Hematopoietic multipotent progenitor cell treated with erythropoietin and hydrocortisone succinate and interleukin-3 and kit ligand, for 17 days (in vitro differentiated cells): ENCODE data around the gene CMSS1.
"Not testable (repeated sequence)": the region's sequence is repeated elsewhere in the genome, so short reads cannot be mapped to it uniquely, and the experiment has no call there.

ENCODE experiments used
- DNase-seq: peaks from one replicate; pipeline ENCODE4 v3.0.0-alpha.2; 2015; ENCODE audit warnings: low spot score

Gene CMSS1

DNA sequence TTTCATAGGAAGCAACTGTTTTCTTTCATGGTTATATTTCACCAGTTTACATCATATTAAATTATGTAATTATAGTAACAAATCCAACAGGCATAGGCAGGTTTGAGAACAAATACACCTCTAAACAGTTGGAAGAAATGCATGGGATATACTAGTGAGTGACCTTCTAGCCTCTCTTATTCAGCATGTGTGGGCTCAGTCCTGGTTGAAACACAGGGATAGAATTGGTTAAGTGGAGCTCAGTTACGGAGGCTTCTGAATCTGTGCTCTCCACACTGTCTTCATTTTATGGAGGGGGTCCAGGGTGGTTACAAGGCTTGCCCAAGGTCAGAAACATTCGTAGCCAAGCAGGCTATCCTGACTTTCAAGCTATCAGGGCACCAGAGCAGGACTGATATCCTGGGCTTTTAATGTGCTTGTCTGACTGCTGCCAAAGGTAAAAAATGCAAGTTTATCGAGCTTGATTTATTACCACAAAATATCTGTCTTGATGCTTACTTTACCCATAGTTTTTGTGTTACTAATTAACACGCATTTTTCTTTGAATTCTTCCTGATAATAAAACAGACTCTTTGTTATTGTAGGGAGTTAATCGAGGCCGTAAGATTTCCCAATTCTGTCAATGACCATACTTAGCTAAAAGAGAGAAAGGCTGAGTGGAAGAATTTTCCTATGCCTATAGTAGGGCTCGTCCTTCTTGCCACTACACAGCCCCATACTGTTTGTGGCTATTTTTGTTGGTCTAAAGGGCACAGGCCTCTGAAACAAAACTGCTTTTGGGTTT lies 207.1 kb downstream of the CMSS1 start:
- DNase-seq, result no peak

DNA sequence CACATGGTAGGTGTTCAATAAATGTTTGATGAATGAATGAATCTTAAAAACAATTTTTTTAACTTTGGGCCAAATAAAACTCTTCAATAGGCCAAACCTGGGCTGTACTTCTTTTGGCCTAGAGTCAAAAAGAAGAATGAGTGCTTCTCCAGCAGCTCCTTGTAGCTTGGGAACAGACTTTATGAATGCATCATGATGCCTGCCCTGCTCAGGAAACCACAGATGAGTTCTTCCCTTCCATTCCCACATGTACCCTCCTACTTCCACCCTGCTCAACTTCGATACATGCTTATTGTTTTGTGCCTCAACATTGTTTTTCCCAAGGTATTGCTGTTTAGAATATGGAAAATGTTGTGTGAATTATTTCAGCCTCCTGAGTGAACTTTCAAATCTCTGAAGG lies 209.7 kb downstream of the CMSS1 start:
- DNase-seq, result no peak

GRCh38 chr3:100029052-100029451 lies 211.4 kb downstream of the CMSS1 start:
- DNase-seq, result no peak

- DNase-seq, result peak; percentile 12
Measured at GRCh38 chr3:100029689-100030088, 212.0 kb downstream of the CMSS1 start.

DNA sequence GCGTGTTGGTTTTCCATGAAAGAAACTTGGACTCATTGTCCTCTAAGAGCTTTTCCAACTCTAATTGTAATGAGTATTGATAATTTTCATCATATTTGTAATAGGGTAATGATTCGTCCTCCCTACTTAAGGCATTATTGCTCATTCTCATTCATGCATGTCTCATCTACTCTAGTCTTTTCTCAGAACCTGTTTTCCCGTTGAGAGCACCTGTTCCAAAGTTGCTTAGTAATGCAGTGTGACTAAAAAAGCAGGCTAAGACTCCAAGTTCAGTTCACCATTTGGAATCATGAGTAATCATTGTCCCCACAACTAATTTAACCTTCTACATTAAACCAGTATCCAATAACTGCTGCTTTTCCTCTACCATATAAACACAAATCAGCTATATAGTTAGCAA lies 212.7 kb downstream of the CMSS1 start:
- no peak for DNase-seq

GRCh38 chr3:100030914-100031425 lies 213.3 kb downstream of the CMSS1 start:
- no peak for DNase-seq

- DNase-seq, result no peak
Measured at GRCh38 chr3:100032243-100032642, 214.6 kb downstream of the CMSS1 start.

DNA sequence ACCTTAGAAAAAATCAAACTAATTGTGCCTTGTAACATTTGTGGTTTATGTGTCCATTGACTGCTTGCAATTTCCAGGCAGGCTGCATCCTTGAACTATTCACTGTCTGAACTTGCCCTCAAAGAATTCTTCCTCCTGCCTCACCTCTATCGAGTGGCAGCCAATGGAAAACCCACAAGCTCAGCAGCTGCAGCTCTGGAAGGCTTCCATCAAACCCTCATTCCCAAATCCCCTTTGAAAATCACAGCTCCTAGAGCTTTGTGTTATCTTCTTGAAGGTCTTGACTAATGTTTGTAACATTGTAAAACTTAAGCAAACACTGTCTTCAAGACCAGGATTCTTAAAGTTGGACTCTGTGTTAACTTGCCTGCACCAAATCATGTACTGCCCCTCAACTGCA lies 215.5 kb downstream of the CMSS1 start:
- no peak for DNase-seq

DNA sequence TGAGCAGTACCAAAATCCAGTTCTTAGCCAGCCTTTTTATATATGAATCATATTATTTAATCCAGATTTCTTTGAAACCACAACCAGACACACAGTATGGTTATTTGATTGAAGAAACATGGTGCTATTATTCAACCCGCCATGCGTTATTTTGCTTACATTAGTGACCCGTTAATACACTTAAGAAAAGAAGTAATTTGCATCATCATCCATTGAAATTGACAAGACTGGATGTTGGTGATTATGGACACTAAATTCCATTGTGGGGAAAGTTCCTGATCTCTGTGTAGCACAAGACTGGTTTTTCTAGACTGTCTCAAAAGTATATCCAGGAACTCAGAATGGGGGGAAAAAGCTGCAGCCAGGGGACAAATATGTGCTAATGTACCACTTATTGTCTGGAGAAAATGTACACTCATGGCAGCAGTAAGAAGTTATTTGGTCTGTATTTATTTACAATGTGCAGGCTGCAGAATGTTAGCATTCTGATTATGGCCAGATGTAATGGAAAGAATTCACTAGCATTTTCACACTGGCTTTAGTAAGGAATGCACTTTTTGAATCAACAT lies 216.3 kb downstream of the CMSS1 start:
- DNase-seq, result no peak

GRCh38 chr3:100039075-100039474 lies 221.4 kb downstream of the CMSS1 start:
- DNase-seq, result no peak

- no peak for DNase-seq
Measured at GRCh38 chr3:100040451-100041225, 223.0 kb downstream of the CMSS1 start.

- no peak for DNase-seq
Measured at GRCh38 chr3:100041328-100041749, 223.7 kb downstream of the CMSS1 start.

DNA sequence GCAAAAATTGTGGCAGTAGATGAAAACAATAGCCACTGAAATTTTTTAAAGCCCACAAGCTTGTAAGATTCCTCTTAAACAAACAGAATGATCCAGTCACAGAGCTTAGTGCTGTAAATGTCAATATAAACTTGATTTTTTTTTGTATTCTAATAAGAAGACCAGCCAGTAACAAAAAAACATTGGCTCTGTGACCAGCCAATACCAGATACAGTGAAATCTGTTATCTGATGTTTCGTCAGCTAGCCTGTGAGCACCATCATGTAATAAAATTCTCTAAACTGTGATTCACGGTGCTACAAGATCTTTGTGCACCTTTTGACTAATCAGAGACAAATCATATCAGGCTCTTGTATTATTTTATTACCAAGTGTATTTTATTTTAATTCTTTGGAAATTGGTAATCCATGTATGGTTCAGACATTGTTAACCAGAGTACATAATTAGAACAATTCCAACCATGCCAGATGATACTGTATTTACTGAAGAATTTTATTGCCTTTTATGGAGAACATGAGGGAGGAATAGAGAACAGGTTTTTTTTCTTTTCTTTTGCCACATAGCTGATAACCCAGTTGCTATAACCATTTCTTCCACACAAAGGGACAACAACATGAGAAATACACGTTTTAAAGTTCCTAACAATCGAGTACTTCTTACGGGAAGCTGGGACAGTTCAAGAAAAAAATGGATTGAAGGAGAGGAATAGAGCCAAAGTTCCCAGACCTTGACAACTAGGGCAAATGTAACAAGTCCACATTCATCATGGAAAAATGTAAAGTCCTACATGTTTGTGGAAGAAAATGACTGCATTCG lies 224.7 kb downstream of the CMSS1 start:
- DNase-seq, result no peak

DNA sequence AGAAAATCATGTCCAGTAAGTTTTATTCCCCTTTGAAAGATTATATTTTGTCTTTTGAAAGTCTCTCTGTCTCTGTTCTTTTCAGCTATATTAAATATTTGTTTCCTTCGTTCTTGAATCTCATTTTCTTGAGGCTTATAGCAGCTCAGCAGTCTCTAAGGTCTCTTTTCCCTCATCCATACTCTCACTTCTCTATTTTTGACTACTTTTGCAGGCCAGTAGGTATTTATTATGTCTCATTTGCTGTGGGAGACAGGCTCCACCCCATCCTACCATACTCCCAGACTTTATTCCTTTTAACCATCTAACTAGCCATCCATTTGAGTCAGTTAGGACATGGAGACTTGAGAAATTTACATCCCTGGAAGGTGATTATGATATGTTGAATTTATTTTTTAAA lies 225.6 kb downstream of the CMSS1 start:
- no peak for DNase-seq

DNA sequence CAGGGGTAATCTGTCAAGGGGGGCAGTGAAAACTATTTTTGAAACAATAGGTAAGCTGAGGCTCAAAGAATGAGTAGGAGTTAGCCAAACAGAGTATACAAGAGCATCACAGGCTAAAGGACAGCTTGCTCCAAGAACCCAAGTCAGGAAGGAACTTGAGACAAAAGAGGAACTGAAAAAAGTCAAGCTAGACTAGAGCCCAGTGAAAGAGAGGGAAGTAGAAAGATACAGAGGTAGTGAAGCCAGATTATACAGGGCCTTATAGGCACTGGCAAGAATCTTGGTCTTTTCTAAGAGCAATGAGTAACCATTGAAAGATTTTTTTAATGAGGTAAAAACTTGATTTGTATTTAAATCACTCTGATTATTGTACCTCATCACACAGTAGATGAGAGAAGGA lies 226.7 kb downstream of the CMSS1 start:
- DNase-seq, result no peak

DNA sequence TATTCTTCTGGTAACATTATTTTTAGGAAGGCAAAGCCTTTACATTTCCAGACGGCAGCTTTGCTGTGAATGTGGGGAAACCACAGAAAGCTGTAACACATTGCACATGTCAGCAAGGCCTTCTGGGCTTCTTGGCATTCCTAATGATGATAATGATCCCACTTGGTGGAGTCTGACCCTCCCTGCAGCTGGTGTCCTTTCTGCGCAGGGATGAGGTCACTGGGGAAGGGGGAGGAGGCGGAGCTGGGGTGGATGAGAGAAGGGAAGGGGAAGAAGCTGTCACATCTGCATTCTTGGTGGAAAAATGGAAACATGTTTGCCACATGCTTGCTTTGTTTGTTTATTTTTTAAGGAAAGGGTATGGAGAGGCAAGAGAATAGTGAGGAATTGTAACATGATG lies 228.0 kb downstream of the CMSS1 start:
- no peak for DNase-seq

GRCh38 chr3:100046986-100047385 lies 229.3 kb downstream of the CMSS1 start:
- DNase-seq, result no peak

- DNase-seq, result no peak
Measured at GRCh38 chr3:100047455-100048141, 229.9 kb downstream of the CMSS1 start.

GRCh38 chr3:100048248-100048647 lies 230.6 kb downstream of the CMSS1 start:
- DNase-seq, result no peak

DNA sequence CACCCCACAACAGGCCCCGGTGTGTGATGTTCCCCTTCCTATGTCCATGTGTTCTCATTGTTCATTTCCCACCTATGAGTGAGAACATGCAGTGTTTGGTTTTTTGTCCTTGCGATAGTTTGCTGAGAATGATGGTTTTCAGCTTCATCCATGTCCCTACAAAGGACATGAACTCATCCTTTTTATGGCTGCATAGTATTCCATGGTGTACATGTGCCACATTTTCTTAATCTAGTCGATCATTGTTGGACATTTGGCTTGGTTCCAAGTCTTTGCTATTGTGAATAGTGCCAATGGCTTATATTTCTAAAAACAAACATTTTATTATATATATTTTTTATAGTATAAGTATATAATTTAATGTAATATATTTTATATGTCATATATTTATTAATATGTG lies 233.9 kb downstream of the CMSS1 start:
- DNase-seq, result not testable (repeated sequence)

- DNase-seq, result no peak
Measured at GRCh38 chr3:100053951-100054620, 236.4 kb downstream of the CMSS1 start.
